ENCODE results near the gene SHLD3. TPM values are rescaled to one million over a fixed set of nuclear protein-coding genes. Genes with fewer than 3 reads are reported as not detected.
A peak's percentile ranks its signal among the peaks of the same experiment; 100 is the strongest.
"Not testable (repeated sequence)": the region's sequence is repeated elsewhere in the genome, so short reads cannot be mapped to it uniquely, and the experiment has no call there.

Gene SHLD3
- polyA plus RNA-seq, 1 experiment, result 0.58 TPM

GRCh38 chr5:65612298-65612907, 12.4 kb upstream of the SHLD3 start:
- POLR2A ChIA-PET, result no interaction called here
- TF ChIP-seq CTCF (IDR thresholded peaks at IDR 0.05; ENCODE audit: insufficient read depth, low read depth, low read length), result no peak
- CTCF ChIA-PET, result interaction anchor here (1.6 kb wide), 1 partner anchor 12 kb away, joined by 5 read pairs; no protein-coding TSS in a partner anchor
- Histone ChIP-seq H3K36me3 (ENCODE audit: control insufficient read depth, insufficient read depth, low read length) (peaks cover 10% of the 10 kb centered on the region), H3K27me3 (ENCODE audit: control insufficient read depth, insufficient read depth, low read length) (no peaks in the 10 kb centered on the region), H3K4me3 (ENCODE audit: low read depth, low read length) (no peak overlapping the region)
- DNase-seq (ENCODE audit: low read depth), result no peak

- no peak for TF ChIP-seq CTCF (IDR thresholded peaks at IDR 0.05; ENCODE audit: insufficient read depth, low read depth, low read length)
- Histone ChIP-seq H3K36me3 (ENCODE audit: control insufficient read depth, insufficient read depth, low read length) (peaks cover 3% of the 10 kb centered on the region), H3K4me3 (ENCODE audit: low read depth, low read length) (no peak overlapping the region), H3K27me3 (ENCODE audit: control insufficient read depth, insufficient read depth, low read length) (no peaks in the 10 kb centered on the region)
- ChIA-PET CTCF (interaction anchor here (0.6 kb wide), 1 partner anchor 9 kb away, joined by 3 read pairs; no protein-coding TSS in a partner anchor), POLR2A (no interaction called here)
- no peak for DNase-seq (ENCODE audit: low read depth)
These were observed 4.8 kb upstream of the SHLD3 start for GRCh38 chr5:65620021-65620420.

GRCh38 chr5:65621961-65622360, 2.9 kb upstream of the SHLD3 start:
- DNase-seq (ENCODE audit: low read depth); CTCF ChIA-PET; H3K4me3 ChIP-seq (ENCODE audit: low read depth, low read length); POLR2A ChIA-PET; H3K27me3 ChIP-seq (ENCODE audit: control insufficient read depth, insufficient read depth, low read length); H3K36me3 ChIP-seq (ENCODE audit: control insufficient read depth, insufficient read depth, low read length): not testable (repeated sequence)

GRCh38 chr5:65623482-65623881, 1.3 kb upstream of the SHLD3 start:
- DNase-seq (ENCODE audit: low read depth), result no peak
- Histone ChIP-seq H3K27me3 (ENCODE audit: control insufficient read depth, insufficient read depth, low read length) (no peaks in the 10 kb centered on the region), H3K36me3 (ENCODE audit: control insufficient read depth, insufficient read depth, low read length) (no peaks in the 10 kb centered on the region), H3K4me3 (ENCODE audit: low read depth, low read length) (peak overlapping the region; percentile 79)
- ChIA-PET CTCF (interaction anchor here (0.9 kb wide), 1 partner anchor 121 kb away, joined by 3 read pairs; no protein-coding TSS in a partner anchor), POLR2A (interaction anchor here (0.5 to 1.1 kb wide), 2 partner anchors 42 to 151 kb away, joined by 3 to 4 read pairs; no protein-coding TSS in a partner anchor)
- TF ChIP-seq CTCF (IDR thresholded peaks at IDR 0.05; ENCODE audit: insufficient read depth, low read depth, low read length), result no peak

GRCh38 chr5:65624025-65624570, 729 bp upstream of the SHLD3 start, which contains the start of gene TRIM23:
Gene TRIM23, minus strand, starts transcription at chr5:65624333. Its CDS starts 59 bp downstream, at chr5:65624274.
- Histone ChIP-seq H3K27me3 (ENCODE audit: control insufficient read depth, insufficient read depth, low read length) (no peaks in the 10 kb centered on the region), H3K36me3 (ENCODE audit: control insufficient read depth, insufficient read depth, low read length) (no peaks in the 10 kb centered on the region; the same call in 1 of the 2 replicates), H3K4me3 (ENCODE audit: low read depth, low read length) (peak within 1 kb of the TSS; percentile 79)
- peak; percentile 72 for DNase-seq (ENCODE audit: low read depth)
- CTCF ChIA-PET, result interaction anchor here (0.9 kb wide), 1 partner anchor 120 kb away, joined by 3 read pairs; no protein-coding TSS in a partner anchor
- POLR2A ChIA-PET, result interaction anchor here (1.1 kb wide), 1 partner anchor 42 kb away, joined by 3 read pairs; no protein-coding TSS in a partner anchor
- peak; percentile 18 for TF ChIP-seq CTCF (IDR thresholded peaks at IDR 0.05; ENCODE audit: insufficient read depth, low read depth, low read length)

All from BJ (cell line).